AG08395 (cell line): ENCODE results near the gene FXYD6.
"Not testable (repeated sequence)": the region's sequence is repeated elsewhere in the genome, so short reads cannot be mapped to it uniquely, and the experiment has no call there.

ENCODE experiments used
- DNase-seq: peaks from one replicate; pipeline ENCODE4 v3.0.0; 2012; ENCODE audit warnings: mixed read lengths, low spot score

FXYD6 gene

GRCh38 chr11:117816151-117816741, 60.2 kb downstream of the FXYD6 start:
- peak; percentile 62 for DNase-seq

- no peak for DNase-seq
These were observed 61.1 kb downstream of the FXYD6 start for GRCh38 chr11:117815262-117815803.

GRCh38 chr11:117814766-117815261, 61.6 kb downstream of the FXYD6 start:
- DNase-seq: no peak

GRCh38 chr11:117814204-117814765, 62.2 kb downstream of the FXYD6 start:
- DNase-seq: no peak

- not testable (repeated sequence) for DNase-seq
These were observed 66.4 kb downstream of the FXYD6 start for GRCh38 chr11:117810056-117810451.

GRCh38 chr11:117809236-117810055, 67.0 kb downstream of the FXYD6 start:
- peak; percentile 81 for DNase-seq

GRCh38 chr11:117808784-117809183, 67.7 kb downstream of the FXYD6 start:
- DNase-seq: no peak

GRCh38 chr11:117807482-117808327, 68.8 kb downstream of the FXYD6 start:
- DNase-seq: peak; percentile 78

- no peak for DNase-seq
These were observed 69.6 kb downstream of the FXYD6 start for GRCh38 chr11:117806846-117807245.

GRCh38 chr11:117805045-117805444, 71.4 kb downstream of the FXYD6 start:
- DNase-seq: peak; percentile 27

- no peak for DNase-seq
These were observed 72.6 kb downstream of the FXYD6 start for GRCh38 chr11:117803896-117804295.

GRCh38 chr11:117799634-117800033, 76.8 kb downstream of the FXYD6 start:
- DNase-seq: no peak

- peak; percentile 20 for DNase-seq
These were observed 79.5 kb downstream of the FXYD6 start, which contains the start of gene DSCAML1 for GRCh38 chr11:117796872-117797529. TSS of gene DSCAML1 (minus strand) at chr11:117797216. CDS start at chr11:117797079, 137 bp downstream.

- no peak for DNase-seq
These were observed 80.0 kb downstream of the FXYD6 start for GRCh38 chr11:117796456-117796871.

GRCh38 chr11:117795638-117796455, 80.6 kb downstream of the FXYD6 start:
- no peak for DNase-seq

GRCh38 chr11:117794772-117795629, 81.5 kb downstream of the FXYD6 start:
- DNase-seq: no peak

GRCh38 chr11:117794135-117794534, 82.3 kb downstream of the FXYD6 start:
- no peak for DNase-seq

GRCh38 chr11:117793583-117793982, 82.9 kb downstream of the FXYD6 start:
- no peak for DNase-seq

GRCh38 chr11:117792992-117793391, 83.5 kb downstream of the FXYD6 start:
- no peak for DNase-seq
